Activated CD8-positive, alpha-beta T cell treated with anti-CD3 and anti-CD28 coated beads for 36 hours (primary cell): ENCODE data around the gene CCT7. TPM values are rescaled to one million over a fixed set of nuclear protein-coding genes. Genes with fewer than 3 reads are reported as not detected.

Experiments
- ATAC-seq: fragments of 200-7000 bp; cut with Tn5 transposase; one replicate; pipeline ENCODE4 v1.10.0; 2021; ENCODE audit warnings: mild to moderate bottlenecking, moderate library complexity
- CTCF ChIA-PET: fragments of 350-600 bp; sonication (Branson Sonifier 250); formaldehyde crosslinking; loops from one replicate; lab custom pipeline; 2021; ENCODE audit warnings: antibody characterized with exemption; lab: Charles Lee
- POLR2A ChIA-PET: fragments of 350-600 bp; sonication (Branson Sonifier 250); formaldehyde crosslinking; loops from one replicate; lab custom pipeline; 2021; ENCODE audit warnings: antibody characterized with exemption; lab: Charles Lee
- DNase-seq: peaks from one replicate; pipeline ENCODE4 v3.0.0-alpha.2; 2020
- H3K27ac Mint-ChIP-seq: one replicate; pipeline ENCODE4 v1.8.0; 2021; ENCODE audit warnings: mild to moderate bottlenecking, mixed read lengths
- H3K27me3 Mint-ChIP-seq: one replicate; pipeline ENCODE4 v1.8.0; 2021; ENCODE audit warnings: mixed read lengths
- H3K36me3 Mint-ChIP-seq: one replicate; pipeline ENCODE4 v1.8.0; 2021; ENCODE audit warnings: low read depth, mixed read lengths
- H3K4me1 Mint-ChIP-seq: one replicate; pipeline ENCODE4 v1.8.0; 2021; ENCODE audit warnings: low read depth, mixed read lengths
- H3K4me3 Mint-ChIP-seq: one replicate; pipeline ENCODE4 v1.8.0; 2021; ENCODE audit warnings: mild to moderate bottlenecking, moderate library complexity, mixed read lengths
- H3K9me3 Mint-ChIP-seq: one replicate; pipeline ENCODE4 v1.8.0; 2021; ENCODE audit warnings: mixed read lengths
- CTCF ChIP-seq: fragments of 200-600 bp; IDR thresholded peaks from one replicate; pipeline ENCODE4 v1.8.0; 2022; ENCODE audit warnings: antibody characterized with exemption, mild to moderate bottlenecking
- intact Hi-C: fragments of 100-400 bp; cut with micrococcal nuclease; formaldehyde crosslinking; loops from one replicate; pipeline ENCODE4 v1.10.0; 2022
- total RNA-seq, 2 experiments: library from RNA; stranded (reverse); gene quantifications; one replicate each; pipeline ENCODE4 v1.2.3, GENCODE V29; 2021

CCT7 gene
- total RNA-seq, 2 experiments from 2014 or later = 628 to 660 TPM

DNA sequence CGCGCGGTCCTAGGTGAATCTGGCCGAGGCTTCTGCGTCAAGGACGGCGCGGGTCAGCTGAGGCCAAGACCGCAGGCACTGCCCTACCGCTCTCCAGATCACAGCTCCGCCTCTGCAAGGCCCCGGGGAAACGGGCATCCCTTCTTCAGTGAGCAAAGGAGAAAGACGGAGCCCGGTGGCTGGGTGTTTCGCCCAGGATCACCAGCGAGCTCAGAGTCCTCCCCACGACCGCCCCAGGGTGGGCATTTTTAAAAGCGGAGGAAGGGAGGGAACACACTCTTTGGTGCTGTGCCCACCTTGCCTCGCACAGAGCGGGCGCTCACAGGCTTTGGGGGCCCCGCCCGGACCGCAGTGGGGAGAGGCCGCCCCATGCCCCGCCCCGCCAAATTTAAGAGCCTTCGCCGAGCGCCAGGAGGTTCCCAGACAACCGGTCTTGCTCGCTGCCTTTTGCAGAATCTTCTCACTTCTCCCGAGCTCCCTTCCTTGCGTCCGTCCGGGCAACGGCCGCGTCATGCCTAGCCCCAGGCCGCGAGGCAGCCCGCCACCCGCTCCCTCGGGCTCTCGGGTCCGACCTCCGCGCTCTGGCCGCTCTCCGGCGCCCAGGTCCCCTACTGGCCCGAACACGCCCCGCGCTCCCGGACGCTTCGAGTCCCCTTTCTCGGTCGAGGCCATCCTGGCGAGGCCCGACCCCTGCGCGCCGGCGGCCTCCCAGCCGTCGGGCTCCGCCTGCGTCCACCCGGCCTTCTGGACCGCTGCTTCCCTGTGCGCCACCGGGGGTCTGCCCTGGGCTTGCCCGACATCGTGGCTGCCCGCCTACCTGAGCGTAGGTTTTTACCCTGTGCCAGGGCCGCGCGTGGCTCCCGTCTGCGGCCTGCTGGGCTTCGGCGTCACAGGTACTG lies 31.7 kb upstream of the CCT7 start, which contains the start of gene NOTO:
Gene NOTO, plus strand, starts transcription at position 419 of the 899 bp plus-strand sequence. Its CDS starts 93 bp downstream, at position 512.
- TF ChIP-seq CTCF = no peak
- no peak for DNase-seq
- Mint-ChIP-seq H3K4me1 (peaks cover 5% of the 10 kb centered on the region), H3K27me3 (peaks cover 46% of the 10 kb centered on the region), H3K27ac (no peak within 1 kb of the TSS), H3K4me3 (peak within 1 kb of the TSS; percentile 15), H3K9me3 (no peaks in the 10 kb centered on the region), H3K36me3 (no peaks in the 10 kb centered on the region)
- ChIA-PET POLR2A (no interaction called here), CTCF (interaction anchor here (0.8 to 1.7 kb wide), 4 partner anchors 10 to 27 kb away, joined by 3 to 9 read pairs (median 6); no protein-coding TSS in a partner anchor)
- intact Hi-C loops = no loop called here
- peak; percentile 51 for ATAC-seq

DNA sequence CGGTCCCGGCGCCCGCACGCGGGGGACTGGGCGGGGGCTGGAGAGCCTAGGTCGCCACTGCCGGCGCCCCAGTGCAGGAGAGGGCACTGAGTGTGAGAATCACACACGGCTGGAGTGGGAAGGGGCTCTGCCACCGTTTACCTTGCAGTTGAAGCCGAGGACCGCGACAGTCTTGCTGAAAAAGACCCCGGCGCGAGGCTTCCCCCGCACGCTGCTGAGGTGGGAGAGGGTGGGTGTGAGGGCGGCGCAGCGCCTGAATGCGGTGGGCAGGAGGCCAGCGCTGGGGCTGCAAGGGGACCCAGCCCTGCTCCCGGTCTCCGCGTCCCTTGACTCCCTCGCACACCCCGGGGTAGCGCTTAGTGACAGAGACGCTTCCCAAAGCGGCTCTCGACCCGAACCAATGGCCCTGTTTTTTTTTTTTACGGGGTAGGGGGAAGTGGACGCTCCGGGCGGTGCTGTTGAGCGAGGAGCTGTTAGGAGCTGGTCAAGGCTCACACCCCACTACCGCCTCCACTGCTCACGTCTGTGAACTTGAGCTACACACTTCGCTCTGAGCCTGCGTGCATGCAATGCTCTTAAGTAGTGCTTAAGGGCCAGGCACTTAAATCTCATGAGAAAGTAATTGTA lies 30.9 kb upstream of the CCT7 start:
- peaks cover 42% of the 10 kb centered on the region for H3K27me3 Mint-ChIP-seq
- POLR2A ChIA-PET = no interaction called here
- H3K27ac Mint-ChIP-seq = no peak overlapping the region
- CTCF ChIA-PET = interaction anchor here (1.2 to 1.7 kb wide), 2 partner anchors 9 to 26 kb away, joined by 4 to 7 read pairs; no protein-coding TSS in a partner anchor
- no peak for TF ChIP-seq CTCF
- ATAC-seq (peak; percentile 39), DNase-seq (no peak)
- no peaks in the 10 kb centered on the region for H3K9me3 Mint-ChIP-seq
- H3K4me3 Mint-ChIP-seq = peak overlapping the region; percentile 15
- intact Hi-C loops = no loop called here
- no peaks in the 10 kb centered on the region for H3K36me3 Mint-ChIP-seq
- H3K4me1 Mint-ChIP-seq = peaks cover 5% of the 10 kb centered on the region

DNA sequence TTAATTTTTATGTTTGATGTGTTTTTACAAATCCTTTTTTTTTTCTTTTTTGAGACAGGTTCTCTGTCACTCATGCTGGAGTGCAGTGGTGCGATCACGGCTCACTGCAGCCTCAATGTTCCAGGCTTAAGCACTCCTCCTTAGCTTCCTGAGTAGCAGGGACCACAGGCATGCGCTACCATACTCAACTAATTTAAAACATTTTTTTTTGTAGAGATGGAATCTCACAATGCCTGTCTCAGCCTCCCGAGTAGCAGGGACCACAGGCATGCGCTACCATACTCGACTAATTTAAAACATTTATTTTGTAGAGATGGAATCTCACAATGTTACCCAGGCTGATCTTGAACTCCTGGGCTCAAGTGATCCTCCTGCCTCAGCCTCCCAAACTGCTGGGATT lies 28.5 kb upstream of the CCT7 start:
- Mint-ChIP-seq H3K36me3 (no peaks in the 10 kb centered on the region), H3K27me3 (peaks cover 33% of the 10 kb centered on the region), H3K4me1 (peaks cover 5% of the 10 kb centered on the region), H3K27ac (no peak overlapping the region), H3K9me3 (no peaks in the 10 kb centered on the region), H3K4me3 (no peak overlapping the region)
- intact Hi-C loops = no loop called here
- TF ChIP-seq CTCF = no peak
- DNase-seq (no peak), ATAC-seq (no peak)
- CTCF ChIA-PET = no interaction called here
- POLR2A ChIA-PET = interaction anchor here (0.7 kb wide), 1 partner anchor 10 kb away, joined by 3 read pairs; no protein-coding TSS in a partner anchor

- ATAC-seq = no peak
- Mint-ChIP-seq H3K27ac (no peak overlapping the region), H3K4me1 (peaks cover 8% of the 10 kb centered on the region)
These were observed 25.9 kb upstream of the CCT7 start for GRCh38 chr2:73208258-73208657.

More at GRCh38 chr2:73208258-73208657, 25.9 kb upstream of the CCT7 start:
- ChIA-PET CTCF (interaction anchor here (1.3 to 5.1 kb wide), 2 partner anchors 31 to 315 kb away, joined by 3 to 35 read pairs; no protein-coding TSS in a partner anchor), POLR2A (no interaction called here)
- intact Hi-C loops = no loop called here
- no peaks in the 10 kb centered on the region for H3K9me3 Mint-ChIP-seq
- H3K27me3 Mint-ChIP-seq = peaks cover 19% of the 10 kb centered on the region
- no peaks in the 10 kb centered on the region for H3K36me3 Mint-ChIP-seq
- TF ChIP-seq CTCF = no peak
- no peak overlapping the region for H3K4me3 Mint-ChIP-seq
- DNase-seq = no peak
